SK-N-SH (cell line): ENCODE data around the gene NDRG2. TPM values are rescaled to one million over a fixed set of nuclear protein-coding genes. Genes with fewer than 3 reads are reported as not detected.

Experiments
- CTCF ChIA-PET: fragments of 300-600, 350-600 bp; formaldehyde crosslinking; extraction: SDS; loops from one replicate; lab custom pipeline; 2021; lab: Yijun Ruan, JAX
- POLR2A ChIA-PET: fragments of 350-600 bp; sonication (Branson Sonifier 250); formaldehyde crosslinking; extraction: SDS; loops from one replicate; lab custom pipeline; 2020; ENCODE audit warnings: antibody characterized with exemption, inconsistent platforms; lab: Yijun Ruan, JAX
- DNase-seq: peaks from one replicate; pipeline ENCODE4 v3.0.0; 2012
- H2AFZ ChIP-seq: fragments of 200-600 bp; sonication (generic); 2 replicates; pipeline ENCODE4 v1.8.1; 2016; ENCODE audit warnings: antibody characterized with exemption, mild to moderate bottlenecking, low read depth
- H3F3A ChIP-seq: fragments of 200-600 bp; sonication (generic); replicated peaks from 2 replicates; pipeline ENCODE3; 2016; ENCODE audit warnings: antibody characterized with exemption, mild to moderate bottlenecking; ENCODE audit not compliant: insufficient read depth
- H3K27ac ChIP-seq, 2 experiments: fragments of 200-500 bp in 1 of 2; fragments of 200-600 bp in 1 of 2; sonication (Bioruptor generic) in 1 of 2; sonication (generic), shearing (Covaris generic) in 1 of 2; 2 replicates each; pipeline versions ENCODE4 v1.5.1 to v1.6.1; 2014 to 2016; ENCODE audit warnings: low read depth in 2 of 2, inconsistent platforms in 1 of 2, low read length in 1 of 2, mild to moderate bottlenecking in 1 of 2, mixed read lengths in 1 of 2
- H3K27me3 ChIP-seq: fragments of 200-600 bp; sonication (generic), shearing (Covaris generic); 2 replicates; pipeline ENCODE4 v1.6.1; 2016; ENCODE audit warnings: mixed run types; ENCODE audit not compliant: insufficient read depth
- H3K36me3 ChIP-seq, 2 experiments: fragments of 200-500 bp in 1 of 2; fragments of 200-600 bp in 1 of 2; sonication (Bioruptor generic) in 1 of 2; sonication (generic) in 1 of 2; replicated peaks in 1 of 2; 2 replicates each; pipeline versions ENCODE3 to v1.5.1; 2014 to 2016; ENCODE audit warnings: low read length in 1 of 2, mild to moderate bottlenecking in 1 of 2; ENCODE audit not compliant: insufficient read depth in 2 of 2, control insufficient read depth in 1 of 2
- H3K4me1 ChIP-seq, 2 experiments: fragments of 200-500 bp in 1 of 2; fragments of 200-600 bp in 1 of 2; sonication (Bioruptor generic) in 1 of 2; sonication (generic), shearing (Covaris generic) in 1 of 2; 2 replicates each; pipeline versions ENCODE4 v1.5.1 to v1.6.1; 2014 to 2016; ENCODE audit warnings: low read depth in 1 of 2, low read length in 1 of 2, mixed run types in 1 of 2; ENCODE audit not compliant: insufficient read depth in 2 of 2, control insufficient read depth in 1 of 2
- H3K4me2 ChIP-seq: fragments of 200-600 bp; sonication (generic), shearing (Covaris generic); 2 replicates; pipeline ENCODE4 v1.6.1; 2017; ENCODE audit warnings: mixed run types
- H3K4me3 ChIP-seq, 2 experiments: fragments of 200-500 bp in 1 of 2; fragments of 200-600 bp in 1 of 2; sonication (Bioruptor generic) in 1 of 2; sonication (generic), shearing (Covaris generic) in 1 of 2; 2 replicates each; pipeline versions ENCODE4 v1.5.1 to v1.8.1; 2014 to 2016; ENCODE audit warnings: low read depth in 2 of 2, inconsistent platforms in 1 of 2, low read length in 1 of 2, mild to moderate bottlenecking in 1 of 2, mixed read lengths in 1 of 2, moderate library complexity in 1 of 2
- H3K79me2 ChIP-seq: fragments of 200-600 bp; sonication (generic); 2 replicates; pipeline ENCODE4 v1.8.1; 2017; ENCODE audit warnings: mild to moderate bottlenecking; ENCODE audit not compliant: insufficient read depth
- H3K9ac ChIP-seq: fragments of 200-600 bp; sonication (generic); 2 replicates; pipeline ENCODE4 v1.6.1; 2017; ENCODE audit warnings: mixed run types
- H3K9me2 ChIP-seq: fragments of 200-600 bp; sonication (generic); 2 replicates; pipeline ENCODE4 v1.6.1; 2017; ENCODE audit warnings: mixed run types
- H3K9me3 ChIP-seq: fragments of 200-600 bp; sonication (generic); 2 replicates; pipeline ENCODE4 v1.6.1; 2017; ENCODE audit warnings: mixed run types, mild to moderate bottlenecking, moderate library complexity
- H4K20me1 ChIP-seq: fragments of 200-600 bp; sonication (generic); 2 replicates; pipeline ENCODE4 v1.6.1; 2017; ENCODE audit warnings: mild to moderate bottlenecking, mixed run types; ENCODE audit not compliant: insufficient read depth
- FOSL2 ChIP-seq: IDR thresholded peaks from 2 replicates; pipeline ENCODE4 v1.4.0; 2012; ENCODE audit warnings: low read depth, mild to moderate bottlenecking, moderate library complexity, borderline replicate concordance
- IRF3 ChIP-seq: fragments of 150-350 bp; IDR thresholded peaks from 2 replicates; pipeline ENCODE4 v1.6.1; 2016; ENCODE audit warnings: mild to moderate bottlenecking, low read depth, low read length
- JUND ChIP-seq: IDR thresholded peaks from 2 replicates; pipeline ENCODE4 v1.4.0; 2012
- MEF2A ChIP-seq: IDR thresholded peaks from 2 replicates; pipeline ENCODE4 v1.4.0; 2012; ENCODE audit warnings: low read depth, borderline replicate concordance
- MXI1 ChIP-seq: IDR thresholded peaks from 2 replicates; pipeline ENCODE4 v1.6.1; 2012; ENCODE audit warnings: mild to moderate bottlenecking, low read depth, low read length, improper control_type of control experiment
- NRF1 ChIP-seq: IDR thresholded peaks from 2 replicates; pipeline ENCODE4 v1.6.1; 2012; ENCODE audit warnings: low read depth, mild to moderate bottlenecking, low read length
- RXRA ChIP-seq: IDR thresholded peaks from 2 replicates; pipeline ENCODE4 v1.4.0; 2012; ENCODE audit warnings: low read depth, mild to moderate bottlenecking, borderline replicate concordance
- USF2 ChIP-seq: fragments of 150-350 bp; IDR thresholded peaks from 2 replicates; pipeline ENCODE4 v1.6.1; 2017; ENCODE audit warnings: antibody characterized with exemption, low read length, low read depth, borderline replicate concordance
- ZBTB33 ChIP-seq: IDR thresholded peaks from 2 replicates; pipeline ENCODE4 v1.4.0; 2012; ENCODE audit warnings: low read depth, borderline replicate concordance
- WGBS: methylation state at CpG from one replicate; pipeline ENCODE4 v1.1.6; 2017; ENCODE audit warnings: low lambda C conversion rate; 5-methylcytosine and 5-hydroxymethylcytosine counted together
- polyA plus RNA-seq, 3 experiments: library from polyadenylated mRNA; depleted of rRNA; stranded (reverse); fragments of >200 nt; gene quantifications; 2 replicates each; pipeline ENCODE4 v1.2.3, GENCODE V29; 2012
- TF ChIP-seq, protein P1 (sequence below): fragments of 200-600 bp; sonication (generic); IDR thresholded peaks from 2 replicates; pipeline ENCODE4 v1.6.1; 2017; ENCODE audit warnings: antibody characterized with exemption, mild to moderate bottlenecking, moderate library complexity
- TF ChIP-seq, protein P2 (sequence below): IDR thresholded peaks from 2 replicates; pipeline ENCODE4 v1.4.0; 2012; ENCODE audit warnings: low read depth, borderline replicate concordance

Gene NDRG2
- polyA plus RNA-seq (2012; rRNA removed), result 15.8 and 15.9 TPM in 2 replicates
- 10.1 and 11.7 TPM in 2 replicates for polyA plus RNA-seq (2012; cell fraction: cytosol; rRNA removed)
- 29.0 and 31.1 TPM in 2 replicates for polyA plus RNA-seq (2012; cell fraction: nucleus; rRNA removed)

GRCh38 chr14:21024585-21025370 lies at the start of gene NDRG2:
TSS of gene NDRG2 (minus strand) at chr14:21025061. CDS start at chr14:21023315, 1,746 bp downstream.
- DNase-seq, result peak; percentile 95
- Histone ChIP-seq H3K27me3 (peaks cover 4% of the 10 kb centered on the region; the same call in 1 of the 2 replicates), H3K4me1 (peaks cover 0 to 10% of the 10 kb centered on the region in 2 experiments; a peak in 1 of 4 replicates), H3K4me3 (peak within 1 kb of the TSS; percentile 56 to 68), H3F3A (no peaks in the 10 kb centered on the region), H3K9ac (peak within 1 kb of the TSS; percentile 31; the same call in 1 of the 2 replicates)
- POLR2A ChIA-PET, result interaction anchor here (2.1 kb wide), 1 partner anchor 9 kb away, joined by 11 read pairs; no protein-coding TSS in a partner anchor
- no peak for TF ChIP-seq FOSL2
- TF ChIP-seq MXI1, result 0 out of 2 replicates have a peak, but pooled peaks have one; percentile 15
- TF ChIP-seq, all 33 proteins: peak for 1
- Histone ChIP-seq H3K4me2 (peak within 1 kb of the TSS; percentile 89), H3K9me2 (no peaks in the 10 kb centered on the region), H4K20me1 (no peaks in the 10 kb centered on the region), H2AFZ (peak within 1 kb of the TSS; percentile 91), H3K27ac (peak within 1 kb of the TSS in 1 of 2 experiments; percentile 55; a peak in 1 of 4 replicates), H3K79me2 (no peaks in the 10 kb centered on the region), H3K9me3 (no peaks in the 10 kb centered on the region), H3K36me3 (no peaks in the 10 kb centered on the region)
- CTCF ChIA-PET, result interaction anchor here (1.0 to 18.2 kb wide), 5 partner anchors 10 to 77 kb away, joined by 3 to 555 read pairs (median 36); partner anchors contain the start of genes RNASE7, TMEM253 and ZNF219
- WGBS, result 9% methylated on average over 19 of the region's 72 CpGs

- DNase-seq, result no peak
- H3K4me3 ChIP-seq, result no peak overlapping the region
- no peaks in the 10 kb centered on the region for H3K9me3 ChIP-seq
- peaks cover 20% of the 10 kb centered on the region for H3F3A ChIP-seq
- H3K27ac ChIP-seq, result no peak overlapping the region; a peak in 1 of 4 replicates
- no peaks in the 10 kb centered on the region for H3K27me3 ChIP-seq
- H3K4me1 ChIP-seq, result peaks cover 18 to 31% of the 10 kb centered on the region in 2 experiments
- H3K9me2 ChIP-seq, result no peaks in the 10 kb centered on the region
- no peak overlapping the region for H2AFZ ChIP-seq
- H3K9ac ChIP-seq, result no peak overlapping the region
- no peak overlapping the region for H3K4me2 ChIP-seq
- H3K79me2 ChIP-seq, result peaks cover 57% of the 10 kb centered on the region
- ChIA-PET POLR2A (no interaction called here), CTCF (interaction anchor here (2.1 to 13.2 kb wide), 3 partner anchors 14 to 59 kb away, joined by 7 to 296 read pairs (median 72); partner anchors contain the start of gene ZNF219)
- WGBS, result 97% methylated on average over 7 of the region's 9 CpGs
- TF ChIP-seq RXRA (no peak), JUND (no peak), MEF2A (no peak), USF2 (no peak), NRF1 (no peak), IRF3 (no peak), ZBTB33 (no peak)
- TF ChIP-seq, protein P1, sequence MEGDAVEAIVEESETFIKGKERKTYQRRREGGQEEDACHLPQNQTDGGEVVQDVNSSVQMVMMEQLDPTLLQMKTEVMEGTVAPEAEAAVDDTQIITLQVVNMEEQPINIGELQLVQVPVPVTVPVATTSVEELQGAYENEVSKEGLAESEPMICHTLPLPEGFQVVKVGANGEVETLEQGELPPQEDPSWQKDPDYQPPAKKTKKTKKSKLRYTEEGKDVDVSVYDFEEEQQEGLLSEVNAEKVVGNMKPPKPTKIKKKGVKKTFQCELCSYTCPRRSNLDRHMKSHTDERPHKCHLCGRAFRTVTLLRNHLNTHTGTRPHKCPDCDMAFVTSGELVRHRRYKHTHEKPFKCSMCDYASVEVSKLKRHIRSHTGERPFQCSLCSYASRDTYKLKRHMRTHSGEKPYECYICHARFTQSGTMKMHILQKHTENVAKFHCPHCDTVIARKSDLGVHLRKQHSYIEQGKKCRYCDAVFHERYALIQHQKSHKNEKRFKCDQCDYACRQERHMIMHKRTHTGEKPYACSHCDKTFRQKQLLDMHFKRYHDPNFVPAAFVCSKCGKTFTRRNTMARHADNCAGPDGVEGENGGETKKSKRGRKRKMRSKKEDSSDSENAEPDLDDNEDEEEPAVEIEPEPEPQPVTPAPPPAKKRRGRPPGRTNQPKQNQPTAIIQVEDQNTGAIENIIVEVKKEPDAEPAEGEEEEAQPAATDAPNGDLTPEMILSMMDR, result no peak
- TF ChIP-seq, protein P2, sequence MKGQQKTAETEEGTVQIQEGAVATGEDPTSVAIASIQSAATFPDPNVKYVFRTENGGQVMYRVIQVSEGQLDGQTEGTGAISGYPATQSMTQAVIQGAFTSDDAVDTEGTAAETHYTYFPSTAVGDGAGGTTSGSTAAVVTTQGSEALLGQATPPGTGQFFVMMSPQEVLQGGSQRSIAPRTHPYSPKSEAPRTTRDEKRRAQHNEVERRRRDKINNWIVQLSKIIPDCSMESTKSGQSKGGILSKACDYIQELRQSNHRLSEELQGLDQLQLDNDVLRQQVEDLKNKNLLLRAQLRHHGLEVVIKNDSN, result no peak
- 0 out of 2 replicates have a peak, but pooled peaks cover 8% of the 10 kb centered on the region for H4K20me1 ChIP-seq
- H3K36me3 ChIP-seq, result peaks cover 52 to 63% of the 10 kb centered on the region in 2 experiments
Measured at GRCh38 chr14:21073921-21074320, 49.1 kb upstream of the NDRG2 start.
